PFSK-1 (cell line): ENCODE data around the gene MPP7.

ENCODE experiments used
- POLR2AphosphoS5 ChIP-seq: IDR thresholded peaks from 2 replicates; pipeline ENCODE4 v1.6.1; 2012; ENCODE audit warnings: low read depth, mild to moderate bottlenecking, control low read depth, low read length, moderate library complexity
- REST ChIP-seq, 2 experiments: IDR thresholded peaks; 2 replicates each; pipeline versions ENCODE4 v1.6.1 to v1.8.0; 2011 to 2012; ENCODE audit warnings: low read depth in 2 of 2, low read length in 2 of 2, control low read depth in 1 of 2, inconsistent platforms in 1 of 2, mild to moderate bottlenecking in 1 of 2, moderate library complexity in 1 of 2; ENCODE audit not compliant: insufficient read depth in 1 of 2
- SIN3A ChIP-seq: IDR thresholded peaks from 2 replicates; pipeline ENCODE4 v1.6.1; 2012; ENCODE audit warnings: mild to moderate bottlenecking, low read length, moderate library complexity, borderline replicate concordance; ENCODE audit not compliant: insufficient read depth

- TF ChIP-seq POLR2AphosphoS5 (no peak), SIN3A (no peak), REST (IDR thresholded peaks at IDR 0.05; ENCODE audit: insufficient read depth in 1 of 2, low read depth in 2 of 2, low read length in 2 of 2) (no peak)
These were observed 8.7 kb downstream of the MPP7 start for GRCh38 chr10:28294169-28294532.
